GM19395 (cell line): ENCODE data around the gene MT1B.

Experiments used
- ATAC-seq: cut with Tn5 transposase; IDR thresholded peaks from one replicate; pipeline ENCODE4 v1.9.1; 2021; ENCODE audit warnings: mild to moderate bottlenecking, moderate library complexity; ENCODE audit not compliant: unreplicated experiment

MT1B gene

DNA sequence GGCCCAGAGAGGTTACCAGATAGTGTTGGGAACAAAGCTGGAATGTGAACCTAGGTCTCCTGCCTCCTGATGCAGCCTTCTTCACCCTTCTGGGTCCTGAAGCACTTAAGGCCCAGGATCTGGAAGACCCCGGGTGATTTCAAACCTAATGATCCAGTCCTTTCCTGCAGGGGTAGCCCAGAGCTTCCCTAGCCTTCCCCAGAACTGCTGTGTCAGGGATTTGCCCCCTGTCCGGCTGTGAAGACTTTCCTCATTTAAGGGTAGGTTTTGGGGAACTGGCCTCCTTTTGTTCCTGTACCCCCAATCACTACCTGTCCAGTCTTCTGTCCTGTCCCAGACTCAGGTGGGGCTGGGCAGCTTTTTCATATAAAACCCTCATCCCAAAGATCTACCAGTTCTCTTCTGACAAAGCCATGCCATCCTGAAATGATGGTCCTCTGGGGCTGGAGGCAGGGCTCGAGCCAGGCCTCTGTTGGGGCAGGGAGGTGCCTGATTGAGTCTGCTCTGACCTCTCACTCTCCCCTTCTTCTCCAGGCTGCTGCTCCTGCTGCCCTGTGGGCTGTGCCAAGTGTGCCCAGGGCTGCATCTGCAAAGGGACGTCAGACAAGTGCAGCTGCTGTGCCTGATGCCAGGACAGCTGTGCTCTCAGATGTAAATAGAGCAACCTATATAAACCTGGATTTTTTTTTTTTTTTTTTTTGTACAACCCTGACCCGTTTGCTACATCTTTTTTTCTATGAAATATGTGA lies 31.9 kb downstream of the MT1B start:
- ATAC-seq: no peak

DNA sequence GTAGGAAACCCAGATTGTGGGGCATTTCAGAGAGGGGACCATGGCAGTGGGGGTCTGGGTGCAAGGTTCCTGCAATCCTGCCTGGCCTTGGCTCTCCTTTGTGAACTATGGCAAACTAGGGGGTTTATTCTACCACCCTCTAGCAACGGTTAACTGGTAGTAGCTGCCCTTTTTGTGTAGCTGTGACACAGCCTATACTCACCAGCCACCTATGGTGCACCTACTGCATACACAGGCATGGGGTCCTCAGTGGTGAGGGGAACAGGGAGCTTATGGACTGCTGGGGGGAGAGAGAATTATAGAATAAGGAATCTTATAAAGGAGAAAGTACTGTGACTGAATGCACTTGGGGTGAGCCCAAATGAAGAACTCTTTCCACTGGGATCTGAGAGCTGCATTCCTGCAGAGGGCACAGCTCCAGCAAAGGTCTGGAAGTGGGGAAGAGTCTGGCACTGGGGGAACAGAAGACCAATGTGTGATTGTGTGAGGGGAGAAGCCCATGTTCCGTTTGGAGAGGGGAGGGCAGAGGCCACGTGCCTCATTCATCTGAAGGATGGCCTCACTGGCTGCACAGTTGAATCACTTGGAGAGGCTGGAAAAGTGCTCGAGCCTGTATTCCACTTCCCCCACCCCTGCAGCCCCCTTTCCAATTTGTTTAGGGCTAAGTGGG lies 32.7 kb downstream of the MT1B start:
- no peak for ATAC-seq

DNA sequence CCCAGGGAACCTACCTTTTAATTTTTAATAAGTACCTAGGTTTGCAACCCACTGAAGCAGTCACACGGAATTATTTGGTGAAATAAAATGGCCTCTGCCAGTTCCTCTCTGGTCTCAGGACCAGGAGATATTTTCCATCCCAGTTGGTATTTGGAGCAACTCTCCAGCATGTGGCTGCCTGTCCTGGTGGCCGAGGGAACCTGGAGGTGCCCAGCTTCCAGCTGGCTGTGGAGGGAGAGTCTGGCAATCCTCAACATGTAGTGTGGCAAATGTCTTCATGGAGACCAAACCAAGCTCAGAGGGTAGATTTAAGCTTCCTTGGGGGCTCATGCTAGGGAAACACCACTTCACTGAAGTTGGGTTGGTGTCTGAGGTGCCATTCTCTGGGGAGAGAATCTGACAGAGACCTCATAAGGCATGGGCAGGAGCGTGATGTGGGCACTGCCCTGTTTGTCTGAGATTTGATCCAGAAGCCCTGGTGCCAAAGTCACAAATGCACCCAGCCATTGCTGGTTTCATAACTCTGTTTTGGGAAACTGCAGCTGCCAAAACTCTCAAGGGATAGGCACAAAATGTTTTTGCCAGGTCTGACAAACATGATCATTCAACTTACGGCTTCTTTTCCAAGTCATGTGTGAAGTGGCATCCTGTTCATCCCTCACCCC lies 33.4 kb downstream of the MT1B start:
- ATAC-seq: no peak

DNA sequence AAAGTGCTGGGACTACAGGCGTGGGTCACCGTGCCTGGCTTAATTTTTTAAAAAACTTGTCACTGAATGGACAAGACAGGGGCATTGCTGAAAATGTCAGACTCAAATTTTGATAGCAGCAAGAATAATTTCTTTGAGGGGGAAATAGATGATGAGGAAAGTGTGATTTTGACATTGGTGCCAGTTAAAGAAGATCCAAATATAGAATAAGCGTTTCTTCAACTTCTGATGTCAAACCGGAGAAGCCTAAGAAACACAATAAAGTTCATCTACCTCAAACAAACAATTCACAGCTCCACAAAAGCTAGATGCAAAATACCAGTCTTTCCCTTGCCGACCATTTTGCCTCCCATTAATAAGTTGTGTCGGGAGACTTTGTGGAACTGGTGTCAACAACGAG lies 35.1 kb downstream of the MT1B start:
- no peak for ATAC-seq

DNA sequence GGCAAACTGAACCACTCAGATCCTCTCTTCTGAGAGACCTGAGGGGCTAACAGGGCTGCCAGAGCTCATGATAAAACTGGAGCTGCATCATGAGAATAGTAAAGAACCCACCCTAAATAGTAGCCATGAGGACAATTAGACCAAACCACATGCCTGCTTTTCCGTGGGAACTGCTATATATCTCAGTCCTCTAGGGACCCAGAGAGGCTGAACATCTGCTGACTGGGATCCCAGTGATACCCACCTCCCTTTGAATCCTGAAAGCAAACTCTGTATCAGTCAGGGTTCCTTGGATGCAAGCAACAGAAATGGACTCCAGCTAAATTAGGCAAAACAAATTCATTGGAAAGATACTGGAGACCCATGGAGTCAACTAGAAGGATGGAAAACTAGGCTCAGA lies 37.1 kb downstream of the MT1B start:
- no peak for ATAC-seq

DNA sequence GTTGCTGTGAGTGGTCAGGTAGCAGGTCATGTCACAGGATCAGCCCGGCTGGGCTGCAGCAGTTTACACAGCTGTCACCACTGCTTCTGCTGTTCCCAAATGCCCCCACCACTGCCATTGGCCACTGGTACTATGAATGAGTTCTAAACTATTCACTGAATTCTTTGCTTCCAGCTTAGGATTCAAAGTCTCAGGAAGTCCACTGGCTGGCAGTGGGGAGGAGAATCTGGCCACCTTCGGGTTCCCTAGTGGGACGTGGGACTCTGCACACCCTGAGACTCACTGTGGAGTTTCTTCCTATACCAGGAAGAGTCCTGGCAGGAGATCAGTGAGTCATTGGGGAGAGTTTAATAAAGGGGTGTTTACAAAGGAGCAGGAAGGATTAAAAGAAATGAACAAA lies 37.5 kb downstream of the MT1B start:
- ATAC-seq: no peak

DNA sequence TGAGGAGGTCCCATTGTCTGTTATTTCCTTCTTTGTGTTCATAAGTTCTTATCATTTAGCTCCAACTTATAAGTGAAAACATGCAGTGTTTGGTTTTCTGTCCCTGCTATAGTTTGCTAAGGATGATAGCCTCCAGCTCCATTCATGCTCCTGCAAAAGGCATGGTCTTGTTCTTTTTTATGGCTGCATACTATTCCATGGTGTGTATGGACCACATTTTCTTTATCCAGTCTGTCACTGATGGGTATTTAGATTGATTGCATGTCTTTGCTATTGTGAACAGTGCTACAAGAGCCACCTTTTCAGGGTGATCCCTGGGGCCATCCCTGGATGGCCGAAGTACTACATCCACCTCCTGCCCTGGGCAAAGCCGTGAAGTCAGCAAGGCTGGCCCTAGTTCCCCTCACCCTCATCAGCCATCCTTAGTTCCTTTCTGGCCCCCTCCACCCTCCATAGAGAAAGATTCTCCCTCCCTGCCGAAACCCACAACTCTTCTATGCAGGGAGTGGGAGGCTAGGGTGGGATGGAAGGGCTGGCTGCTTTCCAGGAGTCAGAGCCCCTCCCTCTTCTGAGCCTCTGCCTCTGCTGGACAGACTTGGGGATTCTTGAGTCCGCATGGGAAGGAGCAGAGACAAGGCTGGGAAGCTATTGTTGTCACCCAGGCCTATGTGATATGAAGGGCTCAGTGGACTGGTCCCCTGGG lies 38.9 kb downstream of the MT1B start:
- ATAC-seq: no peak

DNA sequence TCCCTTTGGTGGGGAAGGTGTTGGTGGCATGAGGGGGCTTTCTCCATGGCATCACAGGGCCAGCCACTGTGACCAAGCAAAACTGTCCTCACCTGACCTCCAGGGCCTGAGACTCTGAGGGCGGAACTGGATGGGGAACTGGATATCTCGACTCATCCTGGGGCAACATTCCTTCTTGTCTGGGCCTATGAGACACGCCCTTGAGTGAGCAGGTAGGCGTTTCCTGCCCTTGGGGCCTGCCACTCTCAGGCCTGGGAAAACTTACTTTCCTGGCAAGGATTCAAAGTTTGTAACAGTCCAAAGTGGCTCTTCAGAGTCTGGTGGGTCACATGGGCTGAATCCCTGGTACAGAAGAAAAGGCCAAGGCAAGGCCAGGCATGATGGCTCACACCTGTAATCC lies 40.2 kb downstream of the MT1B start:
- ATAC-seq: no peak

DNA sequence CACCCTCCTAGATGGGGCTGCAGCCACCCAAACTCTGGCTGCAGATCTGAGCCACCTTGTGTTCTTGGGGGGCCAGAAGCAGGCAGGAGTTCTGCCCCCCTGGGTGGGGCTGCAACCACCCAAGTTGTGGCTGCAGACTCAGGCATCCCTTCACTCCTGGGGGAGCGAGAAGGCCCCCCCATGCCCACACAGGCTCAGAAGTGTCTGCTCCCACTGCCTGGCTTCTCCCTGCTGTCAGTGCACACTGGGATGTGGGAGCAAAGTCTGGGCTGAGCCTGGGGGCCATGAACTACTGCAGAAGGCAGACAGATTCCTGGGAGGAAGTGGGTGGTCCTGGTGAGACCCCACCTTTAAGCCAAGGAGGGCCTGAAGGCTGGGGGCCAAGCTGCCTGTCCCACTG lies 43.6 kb downstream of the MT1B start:
- no peak for ATAC-seq

DNA sequence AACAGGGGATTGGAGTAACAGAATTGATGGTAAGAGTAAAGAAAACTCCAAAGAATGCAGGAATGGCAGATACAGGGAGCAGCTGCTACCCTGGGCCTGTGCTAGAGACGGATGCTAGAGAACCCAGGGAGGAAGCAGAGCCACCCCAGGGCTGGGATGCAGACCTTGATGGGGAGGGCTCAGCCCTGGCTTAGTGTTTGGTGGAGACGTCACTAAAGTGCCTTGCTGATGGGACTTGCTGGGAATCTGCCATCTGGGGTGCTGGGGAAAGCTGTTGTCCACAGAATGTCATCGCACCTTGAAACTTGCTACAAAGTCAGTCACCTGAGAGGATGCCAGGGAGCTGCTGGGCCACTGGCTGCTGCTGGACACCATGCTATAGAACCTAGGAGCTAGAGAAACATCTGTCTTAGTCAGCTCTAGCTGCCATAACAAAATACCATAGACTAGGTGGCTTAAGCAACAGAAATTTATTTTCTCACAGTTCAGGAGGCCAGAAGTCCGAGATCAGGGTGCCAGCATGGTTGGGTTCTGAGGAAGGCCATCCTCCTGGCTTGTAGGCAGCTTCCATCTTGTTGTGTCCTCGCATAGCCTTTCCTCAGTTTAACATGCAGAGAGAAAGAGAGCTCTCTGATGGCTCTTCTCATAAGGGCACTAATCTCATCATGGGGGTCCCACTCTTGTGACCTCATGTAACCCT lies 45.9 kb downstream of the MT1B start:
- ATAC-seq: no peak

DNA sequence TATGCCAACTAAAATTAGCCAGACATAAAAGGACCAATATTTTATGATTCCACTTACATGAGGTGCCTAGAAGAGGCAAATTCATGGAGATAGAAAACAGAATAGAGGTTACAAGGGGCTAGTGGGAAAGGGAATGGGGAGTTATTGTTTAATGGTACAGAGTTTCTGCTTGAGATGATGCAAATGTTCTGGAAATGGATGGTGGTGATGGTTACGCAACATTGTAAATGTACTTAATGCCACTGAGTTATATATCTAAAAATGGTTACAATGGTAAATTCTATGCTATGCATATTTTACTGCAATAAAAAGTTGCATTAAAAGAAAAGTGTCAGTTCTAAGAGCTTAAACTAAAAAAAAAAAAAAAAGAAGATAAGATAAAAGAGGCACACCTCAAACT lies 48.5 kb downstream of the MT1B start:
- no peak for ATAC-seq

DNA sequence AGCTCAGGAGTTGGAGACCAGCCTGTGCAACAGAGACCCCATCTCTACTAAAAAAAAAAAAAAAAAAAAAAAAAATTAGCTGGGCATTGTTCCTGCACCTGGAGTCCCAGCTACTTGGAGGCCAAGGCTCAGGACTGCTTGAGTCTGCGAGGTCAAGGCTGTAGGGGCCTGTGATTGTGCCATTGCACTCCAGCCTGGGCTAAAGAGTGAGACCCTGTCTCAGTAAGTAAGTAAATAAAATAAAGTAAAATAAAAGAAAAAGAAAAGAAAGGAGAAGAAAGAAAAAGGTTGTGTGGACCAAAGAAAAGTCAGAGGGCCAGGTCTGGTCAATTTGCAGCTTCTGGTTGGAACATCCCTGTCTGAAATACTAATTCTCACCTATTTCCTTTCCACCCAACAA lies 48.9 kb downstream of the MT1B start:
- no peak for ATAC-seq

DNA sequence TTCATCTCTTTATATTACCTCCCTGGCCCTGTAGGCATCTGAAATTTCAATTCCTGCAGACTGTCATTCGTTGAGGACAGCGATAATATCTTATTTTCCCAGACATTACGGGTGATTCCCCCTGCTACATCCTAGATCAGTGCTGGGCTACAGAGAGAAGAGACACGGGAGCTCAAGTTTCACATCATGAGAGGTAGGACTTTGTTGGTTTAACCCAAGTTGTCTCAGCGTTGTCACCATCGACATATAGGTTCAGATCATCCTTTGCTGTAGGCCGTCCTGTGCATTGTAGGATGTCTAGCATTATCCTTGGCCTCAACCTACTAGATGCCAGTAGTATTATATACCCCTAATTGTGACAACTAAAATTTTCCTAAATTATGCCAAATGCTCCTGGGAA lies 49.8 kb downstream of the MT1B start:
- no peak for ATAC-seq
